Cardiac muscle cell (in vitro differentiated cells and primary cell): ENCODE data around the gene CCDC152. TPM values are rescaled to one million over a fixed set of nuclear protein-coding genes. Genes with fewer than 3 reads are reported as not detected.

Experiments used
- DNase-seq, 2 donors: peaks; one replicate each; pipeline versions ENCODE4 v3.0.0 to v3.0.0-alpha.2; 2010 to 2017; ENCODE audit warnings: low read depth in 1 of 2, low spot score in 1 of 2
- H3K27ac ChIP-seq: fragments of 200-600 bp; sonication (generic); 2 replicates; pipeline ENCODE4 v1.5.1; 2016
- H3K27me3 ChIP-seq: fragments of 200-600 bp; sonication (generic); 2 replicates; pipeline ENCODE4 v1.6.0; 2016; ENCODE audit warnings: control low read depth
- H3K36me3 ChIP-seq: fragments of 200-600 bp; sonication (generic); 2 replicates; pipeline ENCODE4 v1.5.1; 2016; ENCODE audit warnings: control low read depth
- H3K4me1 ChIP-seq: fragments of 200-600 bp; sonication (generic); 2 replicates; pipeline ENCODE4 v1.8.1; 2017; ENCODE audit warnings: low read depth, mild to moderate bottlenecking, mixed run types
- H3K4me3 ChIP-seq: fragments of 200-600 bp; sonication (generic); 2 replicates; pipeline ENCODE4 v1.5.1; 2016; ENCODE audit warnings: mild to moderate bottlenecking
- H3K9me3 ChIP-seq: fragments of 200-600 bp; sonication (generic); 2 replicates; pipeline ENCODE4 v1.5.1; 2017; ENCODE audit warnings: low read depth, mild to moderate bottlenecking, control low read depth
- polyA plus RNA-seq: library from polyadenylated mRNA; unstranded; fragments of >200 nt; fragmentation: Nextera tagmentation; extraction: Ambion mirVana; gene quantifications from 2 replicates; pipeline ENCODE4 v1.2.1, GENCODE V29; 2016
- total RNA-seq: library from RNA; depleted of rRNA; stranded (reverse); fragments of >200 nt; gene quantifications from 2 replicates; pipeline ENCODE4 v1.2.3, GENCODE V29; 2016
- TF ChIP-seq, protein P1 (sequence below): IDR thresholded peaks from 2 replicates; pipeline ENCODE4 v1.5.1; 2012; ENCODE audit warnings: low read depth, mild to moderate bottlenecking, low read length

The CCDC152 gene
- total and polyA plus RNA-seq, 2 experiments from 2014 or later: 1.5 to 6.5 TPM

DNA sequence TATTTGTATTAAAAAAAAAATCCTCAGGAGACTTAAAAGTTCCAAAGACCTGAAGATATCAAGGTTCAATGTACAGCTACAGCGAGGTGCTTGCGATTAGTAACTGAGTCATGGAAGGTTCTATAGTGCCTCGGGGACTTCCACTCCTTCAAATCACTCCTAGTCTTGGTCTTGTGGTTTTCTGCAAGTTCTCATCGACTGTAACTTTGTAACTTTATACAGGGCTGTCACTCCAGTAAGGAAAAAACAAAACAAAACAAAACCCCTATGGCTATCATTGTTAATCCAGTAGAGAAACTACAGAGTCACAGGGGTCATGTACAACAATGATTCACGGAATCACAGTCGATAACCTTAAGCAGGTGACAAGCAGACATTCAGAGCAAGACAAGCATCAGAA, 94.9 kb downstream of the CCDC152 start:
- TF ChIP-seq, protein P1, sequence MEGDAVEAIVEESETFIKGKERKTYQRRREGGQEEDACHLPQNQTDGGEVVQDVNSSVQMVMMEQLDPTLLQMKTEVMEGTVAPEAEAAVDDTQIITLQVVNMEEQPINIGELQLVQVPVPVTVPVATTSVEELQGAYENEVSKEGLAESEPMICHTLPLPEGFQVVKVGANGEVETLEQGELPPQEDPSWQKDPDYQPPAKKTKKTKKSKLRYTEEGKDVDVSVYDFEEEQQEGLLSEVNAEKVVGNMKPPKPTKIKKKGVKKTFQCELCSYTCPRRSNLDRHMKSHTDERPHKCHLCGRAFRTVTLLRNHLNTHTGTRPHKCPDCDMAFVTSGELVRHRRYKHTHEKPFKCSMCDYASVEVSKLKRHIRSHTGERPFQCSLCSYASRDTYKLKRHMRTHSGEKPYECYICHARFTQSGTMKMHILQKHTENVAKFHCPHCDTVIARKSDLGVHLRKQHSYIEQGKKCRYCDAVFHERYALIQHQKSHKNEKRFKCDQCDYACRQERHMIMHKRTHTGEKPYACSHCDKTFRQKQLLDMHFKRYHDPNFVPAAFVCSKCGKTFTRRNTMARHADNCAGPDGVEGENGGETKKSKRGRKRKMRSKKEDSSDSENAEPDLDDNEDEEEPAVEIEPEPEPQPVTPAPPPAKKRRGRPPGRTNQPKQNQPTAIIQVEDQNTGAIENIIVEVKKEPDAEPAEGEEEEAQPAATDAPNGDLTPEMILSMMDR: no peak
- no peaks in the 10 kb centered on the region for H3K27me3 ChIP-seq
- no peaks in the 10 kb centered on the region for H3K36me3 ChIP-seq
- no peak for DNase-seq
- no peak overlapping the region for H3K4me3 ChIP-seq
- no peaks in the 10 kb centered on the region for H3K4me1 ChIP-seq
- no peak overlapping the region for H3K27ac ChIP-seq
- H3K9me3 ChIP-seq: no peaks in the 10 kb centered on the region

Other genes starting within 250 kb of the CCDC152 start
- 72.7 and 83.0 TPM in 2 replicates for gene SELENOP, start 55.1 kb downstream of the CCDC152 start, total RNA-seq
- gene SELENOP, start 55.1 kb downstream of the CCDC152 start, polyA plus RNA-seq: 71.0 and 105 TPM in 2 replicates